Activated CD8-positive, alpha-beta T cell treated with anti-CD3 and anti-CD28 coated beads, Interleukin-2, amount 10 ng/mL, durations not matched to agents 7 days and 5 days (primary cell): ENCODE data around the gene KRT81. TPM values are rescaled to one million over a fixed set of nuclear protein-coding genes. Genes with fewer than 3 reads are reported as not detected.

Source experiments
- ATAC-seq: fragments of 150-1000 bp; cut with Tn5 transposase; one replicate; pipeline ENCODE4 v1.10.0; 2021; ENCODE audit warnings: moderate library complexity
- CTCF ChIA-PET: fragments of 350-600 bp; sonication (Branson Sonifier 250); formaldehyde crosslinking; loops from one replicate; lab custom pipeline; 2021; ENCODE audit warnings: antibody characterized with exemption; lab: Charles Lee
- POLR2A ChIA-PET: fragments of 350-600 bp; sonication (Branson Sonifier 250); formaldehyde crosslinking; loops from one replicate; lab custom pipeline; 2021; ENCODE audit warnings: antibody characterized with exemption; lab: Charles Lee
- DNase-seq: peaks from one replicate; pipeline ENCODE4 v3.0.0-alpha.2; 2020
- H3K27ac Mint-ChIP-seq: one replicate; pipeline ENCODE4 v1.8.0; 2021; ENCODE audit warnings: mild to moderate bottlenecking, mixed read lengths
- H3K27me3 Mint-ChIP-seq: one replicate; pipeline ENCODE4 v1.8.0; 2021; ENCODE audit warnings: low read depth, mixed read lengths
- H3K36me3 Mint-ChIP-seq: one replicate; pipeline ENCODE4 v1.8.0; 2021; ENCODE audit warnings: low read depth, mixed read lengths
- H3K4me1 Mint-ChIP-seq: one replicate; pipeline ENCODE4 v1.8.0; 2021; ENCODE audit warnings: low read depth, mixed read lengths
- H3K4me3 Mint-ChIP-seq: one replicate; pipeline ENCODE4 v1.8.0; 2021; ENCODE audit warnings: mild to moderate bottlenecking, mixed read lengths
- H3K9me3 Mint-ChIP-seq: one replicate; pipeline ENCODE4 v1.8.0; 2022; ENCODE audit warnings: mixed read lengths; ENCODE audit not compliant: insufficient read depth
- total RNA-seq, 2 experiments: library from RNA; stranded (reverse); gene quantifications; one replicate each; pipeline ENCODE4 v1.2.3, GENCODE V29; 2021

The KRT81 gene
- total RNA-seq, 2 experiments from 2014 or later, result 0.29 to 0.42 TPM

DNA sequence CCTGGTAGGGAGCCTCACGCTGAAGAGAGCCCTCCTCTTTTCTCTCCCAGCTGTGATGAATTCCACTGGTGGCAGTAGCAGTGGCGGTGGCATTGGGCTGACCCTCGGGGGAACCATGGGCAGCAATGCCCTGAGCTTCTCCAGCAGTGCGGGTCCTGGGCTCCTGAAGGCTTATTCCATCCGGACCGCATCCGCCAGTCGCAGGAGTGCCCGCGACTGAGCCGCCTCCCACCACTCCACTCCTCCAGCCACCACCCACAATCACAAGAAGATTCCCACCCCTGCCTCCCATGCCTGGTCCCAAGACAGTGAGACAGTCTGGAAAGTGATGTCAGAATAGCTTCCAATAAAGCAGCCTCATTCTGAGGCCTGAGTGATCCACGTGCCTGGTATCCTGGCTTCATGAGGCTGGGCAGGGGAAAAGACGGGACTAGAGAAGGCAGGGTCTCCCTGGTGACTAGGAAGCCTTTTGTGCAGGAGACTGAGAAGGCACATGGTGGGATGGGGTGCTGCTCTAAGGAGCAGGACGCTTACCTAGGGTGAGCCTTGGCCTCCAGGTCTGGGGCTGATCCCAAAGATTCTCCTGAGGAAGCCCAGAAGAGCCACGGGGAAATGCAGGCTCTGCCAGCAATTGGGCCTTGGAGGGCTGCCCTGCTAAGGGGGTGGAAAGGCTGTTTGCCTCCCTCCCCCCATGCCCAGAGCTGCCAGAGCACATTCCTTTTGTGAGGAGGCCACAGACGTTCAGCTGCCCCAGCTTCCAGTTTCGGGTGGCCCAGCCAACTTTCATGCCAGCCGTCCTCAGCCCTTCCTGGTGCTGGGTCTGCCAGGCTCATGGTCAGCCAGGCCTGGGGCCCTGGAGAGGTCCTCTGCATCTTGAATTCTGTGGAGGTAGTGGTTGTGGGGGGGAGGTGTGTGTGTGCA, 42.5 kb downstream of the KRT81 start:
- ChIA-PET CTCF (no interaction called here), POLR2A (no interaction called here)
- H3K4me1 Mint-ChIP-seq, result peaks cover 94% of the 10 kb centered on the region
- DNase-seq (no peak), ATAC-seq (no peak)
- H3K27me3 Mint-ChIP-seq, result peaks cover 7% of the 10 kb centered on the region
- no peaks in the 10 kb centered on the region for H3K9me3 Mint-ChIP-seq
- H3K36me3 Mint-ChIP-seq, result peaks cover 25% of the 10 kb centered on the region
- peak overlapping the region; percentile 77 for H3K27ac Mint-ChIP-seq
- no peak overlapping the region for H3K4me3 Mint-ChIP-seq

DNA sequence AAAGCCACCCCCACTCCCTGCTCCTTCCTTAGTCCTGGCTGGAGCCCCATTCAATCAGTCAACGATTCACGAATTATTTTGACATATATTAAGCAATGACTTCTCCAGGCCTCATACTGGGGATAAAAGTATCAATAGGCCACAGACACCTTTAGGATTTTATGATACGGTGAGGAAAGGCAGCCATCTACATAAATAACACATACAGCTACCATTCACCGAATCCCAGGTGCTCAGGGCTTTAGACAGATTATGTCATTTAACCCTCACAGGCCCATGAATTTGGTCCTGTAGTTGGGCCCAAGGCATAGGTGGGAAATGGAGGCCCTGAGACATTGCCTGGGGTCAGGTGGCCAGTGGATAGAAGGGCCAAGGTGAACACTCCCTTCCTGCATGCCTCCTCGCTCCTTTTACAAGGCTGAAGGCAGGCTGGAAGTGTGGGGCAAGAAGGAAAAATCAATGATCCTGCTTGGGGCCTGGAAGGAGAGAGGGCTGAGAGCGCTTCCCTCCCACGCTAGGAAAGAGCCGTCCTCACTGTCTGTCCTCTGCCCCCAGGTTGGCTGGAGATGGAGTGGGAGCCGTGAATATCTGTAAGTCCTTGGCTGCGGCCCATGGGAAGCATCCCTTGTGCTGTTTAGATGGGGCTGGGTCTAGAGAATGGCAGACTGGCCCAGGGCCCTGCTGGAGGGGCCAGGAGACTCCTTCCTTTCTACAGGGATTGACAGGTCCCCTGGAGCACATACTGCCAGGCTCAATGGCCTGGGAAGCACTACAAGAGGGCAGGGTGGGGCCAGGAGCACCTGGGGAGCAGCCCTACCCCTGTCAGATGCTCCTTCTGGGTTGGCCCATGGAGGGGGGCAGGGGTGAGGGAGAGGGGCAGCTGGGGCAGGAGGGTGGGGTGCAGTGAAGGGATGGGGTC, 43.5 kb downstream of the KRT81 start:
- ATAC-seq (no peak), DNase-seq (no peak)
- CTCF ChIA-PET, result no interaction called here
- H3K27me3 Mint-ChIP-seq, result peaks cover 7% of the 10 kb centered on the region
- POLR2A ChIA-PET, result no interaction called here
- peak overlapping the region; percentile 91 for H3K27ac Mint-ChIP-seq
- no peak overlapping the region for H3K4me3 Mint-ChIP-seq
- H3K36me3 Mint-ChIP-seq, result peaks cover 21% of the 10 kb centered on the region
- H3K4me1 Mint-ChIP-seq, result peaks cover 94% of the 10 kb centered on the region
- H3K9me3 Mint-ChIP-seq, result no peaks in the 10 kb centered on the region

DNA sequence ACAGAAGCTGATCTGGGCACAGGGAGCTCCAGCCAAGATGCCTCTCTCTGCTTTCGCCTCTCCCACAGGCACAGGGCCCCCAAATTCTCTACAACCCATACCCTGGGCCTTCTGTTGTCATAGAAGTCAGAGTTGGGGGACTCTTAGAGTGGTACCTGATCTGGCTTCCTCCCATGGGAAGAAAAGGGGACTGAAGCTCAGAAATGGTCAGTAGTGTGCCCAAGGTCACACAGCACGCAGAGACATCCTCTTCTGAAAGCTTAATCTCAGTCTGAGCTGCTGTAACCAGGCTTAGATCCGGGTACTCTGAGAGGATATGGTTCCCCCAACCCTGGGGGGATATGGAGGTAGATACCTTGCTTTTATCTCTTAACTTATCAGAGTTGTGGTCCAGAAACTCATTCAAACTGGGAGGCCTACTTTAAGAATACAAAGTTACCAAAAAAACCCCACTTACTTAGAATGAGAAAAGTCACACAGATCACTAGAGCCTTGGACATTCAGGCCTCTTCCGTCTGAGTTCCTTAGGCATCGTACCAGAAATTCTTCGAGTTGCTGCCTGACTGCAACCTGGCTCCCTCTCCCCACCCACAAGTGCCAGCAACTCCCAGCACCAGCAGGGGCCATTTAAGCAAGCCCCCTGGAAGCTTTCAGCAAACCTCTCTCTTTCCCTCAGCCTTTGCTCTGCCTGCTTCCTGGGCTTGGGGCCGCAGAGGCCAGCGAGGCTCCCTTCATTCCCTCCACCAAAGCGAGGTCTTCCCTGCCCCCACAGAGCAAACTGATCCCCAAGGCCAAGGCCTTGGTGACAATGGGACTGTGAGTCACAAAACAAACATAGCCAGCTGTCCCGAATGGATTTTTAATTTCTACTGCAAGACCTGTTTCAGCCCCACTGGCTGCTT, 44.4 kb downstream of the KRT81 start:
- DNase-seq, result no peak
- H3K9me3 Mint-ChIP-seq, result no peaks in the 10 kb centered on the region
- peak overlapping the region; percentile 91 for H3K27ac Mint-ChIP-seq
- no peak for ATAC-seq
- peaks cover 18% of the 10 kb centered on the region for H3K36me3 Mint-ChIP-seq
- peaks cover 93% of the 10 kb centered on the region for H3K4me1 Mint-ChIP-seq
- POLR2A ChIA-PET, result no interaction called here
- H3K4me3 Mint-ChIP-seq, result peak overlapping the region; percentile 69
- CTCF ChIA-PET, result interaction anchor here (1.6 to 4.1 kb wide), 4 partner anchors 9 to 84 kb away, joined by 4 to 33 read pairs (median 9); no protein-coding TSS in a partner anchor
- H3K27me3 Mint-ChIP-seq, result peaks cover 7% of the 10 kb centered on the region

GRCh38 chr12:52245962-52246569, 45.3 kb downstream of the KRT81 start:
- peak overlapping the region; percentile 91 for H3K27ac Mint-ChIP-seq
- H3K4me3 Mint-ChIP-seq, result peak overlapping the region; percentile 69
- ATAC-seq, result no peak
- no peak for DNase-seq
- no peaks in the 10 kb centered on the region for H3K9me3 Mint-ChIP-seq
- ChIA-PET CTCF (interaction anchor here (1.6 to 4.1 kb wide), 4 partner anchors 10 to 83 kb away, joined by 4 to 33 read pairs (median 9); no protein-coding TSS in a partner anchor), POLR2A (no interaction called here)
- H3K4me1 Mint-ChIP-seq, result peaks cover 84% of the 10 kb centered on the region
- H3K27me3 Mint-ChIP-seq, result peaks cover 7% of the 10 kb centered on the region
- H3K36me3 Mint-ChIP-seq, result peaks cover 10% of the 10 kb centered on the region

DNA sequence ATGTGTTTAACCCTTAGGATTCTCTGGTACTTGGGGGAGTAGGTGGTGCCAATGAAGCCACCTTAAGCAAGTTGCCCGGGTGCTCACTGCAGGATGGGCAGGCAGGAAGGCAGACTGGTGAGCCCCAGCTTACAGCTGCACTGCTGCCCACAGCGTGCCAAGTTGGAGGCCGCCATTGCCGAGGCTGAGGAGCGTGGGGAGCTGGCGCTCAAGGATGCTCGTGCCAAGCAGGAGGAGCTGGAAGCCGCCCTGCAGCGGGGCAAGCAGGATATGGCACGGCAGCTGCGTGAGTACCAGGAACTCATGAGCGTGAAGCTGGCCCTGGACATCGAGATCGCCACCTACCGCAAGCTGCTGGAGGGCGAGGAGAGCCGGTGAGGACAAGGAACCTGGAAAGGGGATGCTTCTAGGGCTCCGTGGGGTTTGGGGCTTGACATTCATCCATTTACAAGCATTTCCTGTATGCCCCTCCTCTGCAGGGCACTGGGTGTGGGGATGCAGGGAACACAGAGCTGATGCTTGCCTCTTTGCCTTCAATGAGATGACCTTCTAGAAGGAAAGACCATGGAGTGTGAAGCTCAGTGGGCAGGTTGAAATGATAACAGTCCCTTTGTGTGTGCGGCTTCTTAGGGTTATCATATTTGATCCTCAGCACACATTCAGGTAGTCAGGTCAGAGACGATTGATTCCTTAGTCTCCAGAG, 45.9 kb downstream of the KRT81 start:
- H3K4me1 Mint-ChIP-seq, result peaks cover 79% of the 10 kb centered on the region
- peaks cover 8% of the 10 kb centered on the region for H3K36me3 Mint-ChIP-seq
- POLR2A ChIA-PET, result interaction anchor here (0.6 kb wide), 1 partner anchor 14 kb away, joined by 3 read pairs; no protein-coding TSS in a partner anchor
- CTCF ChIA-PET, result interaction anchor here (1.6 to 4.1 kb wide), 4 partner anchors 11 to 83 kb away, joined by 4 to 33 read pairs (median 9); no protein-coding TSS in a partner anchor
- no peaks in the 10 kb centered on the region for H3K9me3 Mint-ChIP-seq
- H3K27me3 Mint-ChIP-seq, result peaks cover 10% of the 10 kb centered on the region
- no peak for DNase-seq
- peak overlapping the region; percentile 91 for H3K27ac Mint-ChIP-seq
- H3K4me3 Mint-ChIP-seq, result peak overlapping the region; percentile 69
- no peak for ATAC-seq

GRCh38 chr12:52244615-52244994, 46.7 kb downstream of the KRT81 start:
- DNase-seq (no peak), ATAC-seq (no peak)
- Mint-ChIP-seq H3K27me3 (peaks cover 6% of the 10 kb centered on the region), H3K4me1 (peaks cover 72% of the 10 kb centered on the region), H3K4me3 (peak overlapping the region; percentile 69), H3K36me3 (peaks cover 3% of the 10 kb centered on the region), H3K9me3 (no peaks in the 10 kb centered on the region), H3K27ac (peak overlapping the region; percentile 91)
- ChIA-PET CTCF (interaction anchor here (1.0 to 4.1 kb wide), 6 partner anchors 7 to 135 kb away, joined by 3 to 33 read pairs (median 8); no protein-coding TSS in a partner anchor), POLR2A (interaction anchor here (1.0 to 1.1 kb wide), 2 partner anchors 8 to 15 kb away, joined by 3 to 5 read pairs; no protein-coding TSS in a partner anchor)

DNA sequence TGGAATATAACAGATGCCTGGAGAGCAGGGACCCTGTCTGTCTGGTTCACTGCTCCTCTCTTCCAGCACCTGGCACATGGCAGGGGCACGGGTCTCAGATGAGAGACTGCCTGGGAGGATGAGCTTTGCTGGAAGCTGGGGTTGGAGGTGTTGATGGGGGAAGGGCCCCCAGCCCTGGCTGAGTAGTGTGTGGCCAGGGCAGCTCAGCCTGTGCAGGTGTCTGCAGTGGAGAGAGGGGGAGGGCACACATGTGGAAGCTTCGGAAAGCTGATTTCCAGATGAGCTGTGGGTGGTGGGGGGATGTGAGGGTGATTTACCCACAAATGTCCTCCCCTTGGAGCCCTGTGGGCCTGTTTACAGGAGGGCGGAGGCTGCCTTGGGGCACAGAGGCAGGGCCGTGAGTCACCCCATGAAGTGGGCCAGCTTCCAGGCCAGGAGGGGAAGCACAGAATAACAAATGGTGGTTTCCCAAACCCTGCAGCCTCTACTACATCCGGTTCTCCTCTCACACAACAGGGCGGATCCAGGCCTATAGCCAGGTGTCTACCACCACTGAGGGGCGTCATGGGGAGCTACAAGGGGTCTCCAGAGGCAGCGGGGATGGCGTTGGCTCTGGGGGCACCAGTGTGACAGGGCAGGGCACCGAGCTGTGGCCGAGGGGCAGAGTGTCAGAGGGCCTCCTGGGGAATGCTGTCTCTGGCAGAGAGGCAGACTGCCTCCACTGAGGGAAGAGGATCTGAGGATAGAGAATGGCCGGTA, 47.3 kb downstream of the KRT81 start:
- Mint-ChIP-seq H3K9me3 (no peaks in the 10 kb centered on the region), H3K4me1 (peaks cover 67% of the 10 kb centered on the region), H3K4me3 (peak overlapping the region; percentile 69), H3K27me3 (peaks cover 5% of the 10 kb centered on the region), H3K36me3 (no peaks in the 10 kb centered on the region), H3K27ac (peak overlapping the region; percentile 91)
- ChIA-PET POLR2A (interaction anchor here (1.0 to 1.1 kb wide), 2 partner anchors 8 to 16 kb away, joined by 3 to 5 read pairs; no protein-coding TSS in a partner anchor), CTCF (interaction anchor here (0.6 to 4.1 kb wide), 8 partner anchors 8 to 135 kb away, joined by 3 to 33 read pairs (median 4); no protein-coding TSS in a partner anchor)
- peak; percentile 93 for ATAC-seq
- DNase-seq, result peak; percentile 75

DNA sequence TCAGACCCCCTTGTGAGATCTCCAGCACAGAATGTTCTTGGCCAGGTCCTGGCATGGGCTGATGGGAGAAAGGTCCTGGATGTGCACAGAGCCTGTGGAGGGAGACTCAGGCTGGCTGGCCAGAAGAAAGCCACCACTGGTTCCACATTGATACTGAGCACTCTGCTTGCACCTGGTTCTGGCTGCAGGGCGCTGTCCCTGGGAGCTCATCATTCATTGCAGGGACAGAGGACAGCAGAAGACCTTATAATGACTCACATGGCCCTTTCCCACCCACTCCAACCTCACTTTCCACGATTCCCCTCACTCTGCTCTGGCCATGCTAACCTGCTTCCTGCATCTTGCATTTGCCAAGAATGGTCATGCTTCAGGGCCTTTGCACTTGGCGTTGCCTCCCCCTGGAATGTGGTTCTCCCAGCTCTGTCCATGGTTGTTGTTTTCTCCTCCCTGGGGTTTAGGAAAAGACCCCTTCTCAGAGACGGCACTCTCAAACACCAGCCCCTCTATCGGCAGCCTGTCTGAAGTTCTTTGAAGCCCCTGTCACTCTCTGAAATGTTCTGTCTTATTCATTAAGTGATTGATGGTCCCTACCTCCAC, 48.0 kb downstream of the KRT81 start:
- H3K9me3 Mint-ChIP-seq, result no peaks in the 10 kb centered on the region
- ATAC-seq (no peak), DNase-seq (no peak)
- peak overlapping the region; percentile 91 for H3K27ac Mint-ChIP-seq
- CTCF ChIA-PET, result interaction anchor here (0.8 to 4.1 kb wide), 7 partner anchors 9 to 136 kb away, joined by 3 to 33 read pairs (median 3); no protein-coding TSS in a partner anchor
- H3K4me1 Mint-ChIP-seq, result peaks cover 61% of the 10 kb centered on the region
- H3K36me3 Mint-ChIP-seq, result no peaks in the 10 kb centered on the region
- POLR2A ChIA-PET, result no interaction called here
- peak overlapping the region; percentile 69 for H3K4me3 Mint-ChIP-seq
- peaks cover 5% of the 10 kb centered on the region for H3K27me3 Mint-ChIP-seq
